ENCODE results near the gene RYR3.

The RYR3 gene

GRCh38 chr15:33670567-33670966 is 359.8 kb downstream of the RYR3 start:
- no peaks in the 10 kb centered on the region for H3K79me2 ChIP-seq (ENCODE audit: control insufficient read depth, low read length)
- no peaks in the 10 kb centered on the region for H3F3A ChIP-seq (ENCODE audit: control insufficient read depth, insufficient read depth)
- H3K4me2 ChIP-seq (ENCODE audit: low read length), result no peak overlapping the region
- H3K27me3 ChIP-seq (ENCODE audit: control insufficient read depth, low read length), result peaks cover 3% of the 10 kb centered on the region; the same call in 1 of the 2 replicates
- H3K27ac ChIP-seq (ENCODE audit: low read depth, low read length), result no peak overlapping the region
- TF ChIP-seq EZH2phosphoT487 (IDR thresholded peaks at IDR 0.05; ENCODE audit: borderline replicate concordance, low read length) (no peak), CTCF (IDR thresholded peaks at IDR 0.05; ENCODE audit: low read depth, low read length, poor library complexity, severe bottlenecking) (no peak)
- H3K4me1 ChIP-seq (ENCODE audit: control insufficient read depth, low read length), result no peaks in the 10 kb centered on the region
- H4K20me1 ChIP-seq (ENCODE audit: control insufficient read depth, insufficient read depth, low read depth, low read length), result no peaks in the 10 kb centered on the region
- H3K36me3 ChIP-seq (ENCODE audit: control insufficient read depth, low read length), result no peaks in the 10 kb centered on the region
- no peaks in the 10 kb centered on the region for H3K9me3 ChIP-seq (ENCODE audit: control insufficient read depth, insufficient read depth, low read length)
- no peaks in the 10 kb centered on the region for H3K9me2 ChIP-seq (replicated peaks; ENCODE audit: control insufficient read depth, low read length)
- H3K4me3 ChIP-seq (ENCODE audit: low read length), result no peak overlapping the region

GRCh38 chr15:33671456-33671855 is 360.7 kb downstream of the RYR3 start:
- Histone ChIP-seq H3F3A (ENCODE audit: control insufficient read depth, insufficient read depth) (no peaks in the 10 kb centered on the region), H3K9me2 (replicated peaks; ENCODE audit: control insufficient read depth, low read length) (no peaks in the 10 kb centered on the region), H3K4me3 (ENCODE audit: low read length) (no peak overlapping the region), H3K4me2 (ENCODE audit: low read length) (no peak overlapping the region), H3K79me2 (ENCODE audit: control insufficient read depth, low read length) (no peaks in the 10 kb centered on the region), H3K27me3 (ENCODE audit: control insufficient read depth, low read length) (peaks cover 3% of the 10 kb centered on the region; the same call in 1 of the 2 replicates), H4K20me1 (ENCODE audit: control insufficient read depth, insufficient read depth, low read depth, low read length) (no peaks in the 10 kb centered on the region), H3K27ac (ENCODE audit: low read depth, low read length) (no peak overlapping the region), H3K4me1 (ENCODE audit: control insufficient read depth, low read length) (no peaks in the 10 kb centered on the region), H3K9me3 (ENCODE audit: control insufficient read depth, insufficient read depth, low read length) (no peaks in the 10 kb centered on the region), H3K36me3 (ENCODE audit: control insufficient read depth, low read length) (no peaks in the 10 kb centered on the region)
- TF ChIP-seq CTCF (IDR thresholded peaks at IDR 0.05; ENCODE audit: low read depth, low read length, poor library complexity, severe bottlenecking), result no peak
- no peak for TF ChIP-seq EZH2phosphoT487 (IDR thresholded peaks at IDR 0.05; ENCODE audit: borderline replicate concordance, low read length)

GRCh38 chr15:33675246-33675645 is 364.5 kb downstream of the RYR3 start:
- Histone ChIP-seq H3K4me1 (ENCODE audit: control insufficient read depth, low read length) (no peaks in the 10 kb centered on the region), H3K9me3 (ENCODE audit: control insufficient read depth, insufficient read depth, low read length) (no peaks in the 10 kb centered on the region), H4K20me1 (ENCODE audit: control insufficient read depth, insufficient read depth, low read depth, low read length) (no peaks in the 10 kb centered on the region), H3K36me3 (ENCODE audit: control insufficient read depth, low read length) (no peaks in the 10 kb centered on the region), H3K79me2 (ENCODE audit: control insufficient read depth, low read length) (no peaks in the 10 kb centered on the region), H3K27me3 (ENCODE audit: control insufficient read depth, low read length) (peaks cover 6% of the 10 kb centered on the region), H3K4me3 (ENCODE audit: low read length) (no peak overlapping the region), H3K9me2 (replicated peaks; ENCODE audit: control insufficient read depth, low read length) (no peaks in the 10 kb centered on the region), H3F3A (ENCODE audit: control insufficient read depth, insufficient read depth) (no peaks in the 10 kb centered on the region), H3K4me2 (ENCODE audit: low read length) (no peak overlapping the region), H3K27ac (ENCODE audit: low read depth, low read length) (no peak overlapping the region)
- TF ChIP-seq EZH2phosphoT487 (IDR thresholded peaks at IDR 0.05; ENCODE audit: borderline replicate concordance, low read length), result no peak
- TF ChIP-seq CTCF (IDR thresholded peaks at IDR 0.05; ENCODE audit: low read depth, low read length, poor library complexity, severe bottlenecking), result peak; percentile 62

Measured in DOHH2 (cell line).